Suprapubic skin (tissue), 4 donors: Measurements from ENCODE around the gene SPAG16.

Experiments
- POLR2A ChIP-seq, 2 donors: fragments of 450-650 bp; IDR thresholded peaks; one replicate each; pipeline ENCODE4 v1.6.1; 2017; ENCODE audit warnings: antibody characterized with exemption in 2 of 2, mild to moderate bottlenecking in 2 of 2, moderate library complexity in 2 of 2
- POLR2AphosphoS5 ChIP-seq, 3 donors: sonication (generic); formaldehyde crosslinking; IDR thresholded peaks; one replicate each; pipeline ENCODE4 v1.6.1; 2017; ENCODE audit warnings: antibody characterized with exemption in 3 of 3
- TF ChIP-seq, protein P1 (sequence below), 2 donors: fragments of 200-600 bp in 1 of 2; fragments of 450-650 bp in 1 of 2; sonication (generic) in 1 of 2; IDR thresholded peaks; one replicate each; pipeline ENCODE4 v1.5.1; 2016 to 2019; ENCODE audit warnings: antibody characterized with exemption in 2 of 2, mild to moderate bottlenecking in 1 of 2, moderate library complexity in 1 of 2

- TF ChIP-seq, protein P1, sequence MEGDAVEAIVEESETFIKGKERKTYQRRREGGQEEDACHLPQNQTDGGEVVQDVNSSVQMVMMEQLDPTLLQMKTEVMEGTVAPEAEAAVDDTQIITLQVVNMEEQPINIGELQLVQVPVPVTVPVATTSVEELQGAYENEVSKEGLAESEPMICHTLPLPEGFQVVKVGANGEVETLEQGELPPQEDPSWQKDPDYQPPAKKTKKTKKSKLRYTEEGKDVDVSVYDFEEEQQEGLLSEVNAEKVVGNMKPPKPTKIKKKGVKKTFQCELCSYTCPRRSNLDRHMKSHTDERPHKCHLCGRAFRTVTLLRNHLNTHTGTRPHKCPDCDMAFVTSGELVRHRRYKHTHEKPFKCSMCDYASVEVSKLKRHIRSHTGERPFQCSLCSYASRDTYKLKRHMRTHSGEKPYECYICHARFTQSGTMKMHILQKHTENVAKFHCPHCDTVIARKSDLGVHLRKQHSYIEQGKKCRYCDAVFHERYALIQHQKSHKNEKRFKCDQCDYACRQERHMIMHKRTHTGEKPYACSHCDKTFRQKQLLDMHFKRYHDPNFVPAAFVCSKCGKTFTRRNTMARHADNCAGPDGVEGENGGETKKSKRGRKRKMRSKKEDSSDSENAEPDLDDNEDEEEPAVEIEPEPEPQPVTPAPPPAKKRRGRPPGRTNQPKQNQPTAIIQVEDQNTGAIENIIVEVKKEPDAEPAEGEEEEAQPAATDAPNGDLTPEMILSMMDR (IDR thresholded peaks at IDR 0.05) = no peak
- TF ChIP-seq POLR2AphosphoS5 (IDR thresholded peaks at IDR 0.05) (no peak), POLR2A (IDR thresholded peaks at IDR 0.05) (no peak)
Measured at GRCh38 chr2:213627835-213628460, 343.7 kb downstream of the SPAG16 start.
